Measurements from ENCODE around the gene COPZ1. TPM values are rescaled to one million over a fixed set of nuclear protein-coding genes. Genes with fewer than 3 reads are reported as not detected.
A peak's percentile ranks its signal among the peaks of the same experiment; 100 is the strongest.
"Not testable (repeated sequence)": the region's sequence is repeated elsewhere in the genome, so short reads cannot be mapped to it uniquely, and the experiment has no call there.

The COPZ1 gene
- total and polyA plus RNA-seq, 4 donors: 54.1 to 72.1 (median 67.2) TPM

DNA sequence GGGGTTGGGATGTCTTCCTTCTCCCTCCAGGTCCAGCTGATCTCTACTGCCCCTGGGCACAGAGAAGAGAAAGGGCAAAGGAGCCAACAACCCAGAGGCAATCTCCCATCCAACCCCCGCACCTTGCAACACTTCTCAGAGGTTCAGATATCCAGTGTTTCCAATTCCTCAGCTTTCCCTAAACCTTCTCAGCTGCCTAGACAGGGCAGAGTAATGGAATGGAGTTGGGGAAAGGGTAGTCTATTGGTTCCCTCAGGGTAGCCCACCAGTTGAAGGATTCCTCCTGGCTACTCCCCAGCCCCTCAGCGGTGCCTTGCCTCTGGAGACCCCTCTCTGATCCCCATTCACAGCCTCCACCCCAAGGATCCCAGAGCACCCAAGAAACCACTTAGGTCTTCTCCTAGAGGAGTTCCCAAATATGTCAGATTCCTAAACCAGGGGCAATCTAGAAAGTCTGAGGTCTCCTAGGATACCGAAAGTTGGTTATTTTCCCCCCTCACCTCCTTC lies 24.7 kb upstream of the COPZ1 start:
- 43 to 59% methylated on average over 3 of the region's 3 CpGs for WGBS, 2 donors
- intact Hi-C loops (cut with DNase I): no loop called here
- no peaks in the 10 kb centered on the region for H3K4me1 ChIP-seq (ENCODE audit: control insufficient read depth in 1 of 2, insufficient read depth in 2 of 2, low read length in 2 of 2)
- no peak for ATAC-seq (ENCODE audit: low FRiP score)
- H3K4me3 ChIP-seq (ENCODE audit: low read length in 2 of 2): no peak overlapping the region
- no peaks in the 10 kb centered on the region for H3K9me3 ChIP-seq (ENCODE audit: control insufficient read depth, low read length)
- DNase-seq: no peak
- H3K27ac ChIP-seq (ENCODE audit: low read depth in 1 of 2, low read length in 2 of 2): no peak overlapping the region
- peaks cover 0 to 1% of the 10 kb centered on the region in 2 donors for H3K27me3 ChIP-seq (ENCODE audit: control insufficient read depth in 1 of 2, insufficient read depth in 2 of 2, low read length in 1 of 2)
- H3K36me3 ChIP-seq (ENCODE audit: control insufficient read depth in 1 of 2, insufficient read depth in 2 of 2, low read length in 1 of 2): no peaks in the 10 kb centered on the region

- peak; percentile 71 to 88 for DNase-seq
- Histone ChIP-seq H3K4me3 (ENCODE audit: low read length in 2 of 2) (no peak within 1 kb of the TSS), H3K36me3 (ENCODE audit: control insufficient read depth in 1 of 2, insufficient read depth in 2 of 2, low read length in 1 of 2) (no peaks in the 10 kb centered on the region), H3K27me3 (ENCODE audit: control insufficient read depth in 1 of 2, insufficient read depth in 2 of 2, low read length in 1 of 2) (peaks cover 0 to 1% of the 10 kb centered on the region in 2 donors), H3K4me1 (ENCODE audit: control insufficient read depth in 1 of 2, insufficient read depth in 2 of 2, low read length in 2 of 2) (no peaks in the 10 kb centered on the region), H3K9me3 (ENCODE audit: control insufficient read depth, low read length) (no peaks in the 10 kb centered on the region), H3K27ac (ENCODE audit: low read depth in 1 of 2, low read length in 2 of 2) (no peak within 1 kb of the TSS)
- ATAC-seq (ENCODE audit: low FRiP score): peak; percentile 78
- intact Hi-C loops (cut with DNase I): no loop called here
- 5 to 7% methylated on average over 26 of the region's 26 CpGs for WGBS, 2 donors
Measured at GRCh38 chr12:54300732-54301427, 24.1 kb upstream of the COPZ1 start, which contains the start of gene NFE2. Gene NFE2 (minus strand): TSS chr12:54301015. CDS start chr12:54295248, 5,767 bp downstream.

DNA sequence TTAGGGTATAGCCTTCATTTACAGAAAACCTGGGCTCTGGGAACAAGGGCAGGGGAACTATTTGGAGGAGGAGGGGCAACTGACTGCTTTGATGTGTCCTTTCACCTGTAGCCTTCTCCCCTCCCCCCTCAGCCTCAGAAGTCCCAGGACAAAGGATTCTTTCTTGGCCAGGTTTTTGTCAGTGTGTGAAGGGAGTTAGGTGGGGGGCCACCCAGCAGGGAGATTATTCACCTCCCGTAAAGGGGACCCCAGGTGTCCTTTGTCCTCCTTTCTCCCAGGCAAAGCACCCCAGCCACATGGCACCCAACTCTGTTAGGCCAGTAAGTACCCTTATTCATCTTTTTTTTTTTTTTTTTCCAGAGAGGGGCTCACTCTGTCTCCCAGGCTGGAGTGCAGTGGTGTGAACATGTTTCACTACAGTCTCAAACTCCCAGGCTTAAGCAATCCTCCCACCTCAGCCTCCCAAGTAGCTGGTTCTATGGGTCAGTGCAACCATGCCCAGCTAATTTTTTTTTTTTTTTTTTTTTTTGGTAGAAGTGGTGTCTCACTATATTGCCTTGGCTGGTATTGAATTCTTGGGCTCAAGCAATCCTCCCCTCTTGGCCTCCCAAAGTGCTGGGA lies 23.4 kb upstream of the COPZ1 start:
- intact Hi-C loops (cut with DNase I): no loop called here
- H3K4me3 ChIP-seq (ENCODE audit: low read length in 2 of 2): no peak overlapping the region
- no peaks in the 10 kb centered on the region for H3K4me1 ChIP-seq (ENCODE audit: control insufficient read depth in 1 of 2, insufficient read depth in 2 of 2, low read length in 2 of 2)
- no peaks in the 10 kb centered on the region for H3K9me3 ChIP-seq (ENCODE audit: control insufficient read depth, low read length)
- WGBS, 2 donors: 90 to 100% methylated on average over 1 of the region's 1 CpG
- peaks cover 0 to 1% of the 10 kb centered on the region in 2 donors for H3K27me3 ChIP-seq (ENCODE audit: control insufficient read depth in 1 of 2, insufficient read depth in 2 of 2, low read length in 1 of 2)
- no peak overlapping the region for H3K27ac ChIP-seq (ENCODE audit: low read depth in 1 of 2, low read length in 2 of 2)
- no peaks in the 10 kb centered on the region for H3K36me3 ChIP-seq (ENCODE audit: control insufficient read depth in 1 of 2, insufficient read depth in 2 of 2, low read length in 1 of 2)
- ATAC-seq (ENCODE audit: low FRiP score) (no peak), DNase-seq (no peak)

DNA sequence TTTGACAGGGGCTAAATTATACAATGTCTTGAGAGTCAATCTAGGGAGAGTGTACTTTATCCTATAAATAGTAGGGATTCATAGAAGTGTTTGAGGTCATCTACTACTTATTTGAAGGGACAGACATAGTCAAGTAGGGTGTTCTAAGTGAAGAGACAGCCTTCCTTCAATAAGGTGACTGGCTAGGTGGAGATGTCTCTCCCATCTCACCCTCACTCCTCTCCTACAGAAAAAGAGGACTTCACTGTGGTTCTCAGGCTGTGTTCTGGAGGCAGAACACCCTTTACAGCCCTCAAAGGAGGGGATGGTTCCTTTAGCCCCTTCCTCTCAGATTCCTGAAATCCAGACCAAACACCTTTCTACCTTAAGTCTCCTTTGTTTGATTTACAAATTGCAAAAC lies 21.3 kb upstream of the COPZ1 start:
- no peaks in the 10 kb centered on the region for H3K9me3 ChIP-seq (ENCODE audit: control insufficient read depth, low read length)
- no peaks in the 10 kb centered on the region for H3K4me1 ChIP-seq (ENCODE audit: control insufficient read depth in 1 of 2, insufficient read depth in 2 of 2, low read length in 2 of 2)
- no peak for DNase-seq
- no peak overlapping the region for H3K4me3 ChIP-seq (ENCODE audit: low read length in 2 of 2)
- no peak for ATAC-seq (ENCODE audit: low FRiP score)
- H3K27ac ChIP-seq (ENCODE audit: low read depth in 1 of 2, low read length in 2 of 2): no peak overlapping the region
- intact Hi-C loops (cut with DNase I): no loop called here
- H3K36me3 ChIP-seq (ENCODE audit: control insufficient read depth in 1 of 2, insufficient read depth in 2 of 2, low read length in 1 of 2): no peaks in the 10 kb centered on the region
- H3K27me3 ChIP-seq (ENCODE audit: control insufficient read depth in 1 of 2, insufficient read depth in 2 of 2, low read length in 1 of 2): peaks cover 0 to 1% of the 10 kb centered on the region in 2 donors

GRCh38 chr12:54304187-54304810 lies 20.6 kb upstream of the COPZ1 start:
- H3K4me1 ChIP-seq (ENCODE audit: control insufficient read depth in 1 of 2, insufficient read depth in 2 of 2, low read length in 2 of 2): no peaks in the 10 kb centered on the region
- peaks cover 0 to 1% of the 10 kb centered on the region in 2 donors for H3K27me3 ChIP-seq (ENCODE audit: control insufficient read depth in 1 of 2, insufficient read depth in 2 of 2, low read length in 1 of 2)
- H3K4me3 ChIP-seq (ENCODE audit: low read length in 2 of 2): no peak overlapping the region
- ATAC-seq (ENCODE audit: low FRiP score) (peak; percentile 70), DNase-seq (peak; percentile 79 to 80)
- 21 to 25% methylated on average over 12 of the region's 12 CpGs for WGBS, 2 donors
- H3K27ac ChIP-seq (ENCODE audit: low read depth in 1 of 2, low read length in 2 of 2): no peak overlapping the region
- no peaks in the 10 kb centered on the region for H3K36me3 ChIP-seq (ENCODE audit: control insufficient read depth in 1 of 2, insufficient read depth in 2 of 2, low read length in 1 of 2)
- intact Hi-C loops (cut with DNase I): no loop called here
- no peaks in the 10 kb centered on the region for H3K9me3 ChIP-seq (ENCODE audit: control insufficient read depth, low read length)

- ATAC-seq (ENCODE audit: low FRiP score) (peak; percentile 77), DNase-seq (peak; percentile 87 to 91)
- no peaks in the 10 kb centered on the region for H3K36me3 ChIP-seq (ENCODE audit: control insufficient read depth in 1 of 2, insufficient read depth in 2 of 2, low read length in 1 of 2)
- intact Hi-C loops (cut with DNase I): no loop called here
- H3K4me1 ChIP-seq (ENCODE audit: control insufficient read depth in 1 of 2, insufficient read depth in 2 of 2, low read length in 2 of 2): no peaks in the 10 kb centered on the region
- peaks cover 0 to 1% of the 10 kb centered on the region in 2 donors for H3K27me3 ChIP-seq (ENCODE audit: control insufficient read depth in 1 of 2, insufficient read depth in 2 of 2, low read length in 1 of 2)
- WGBS, 2 donors: 77% methylated on average over 8 of the region's 8 CpGs
- no peak overlapping the region for H3K27ac ChIP-seq (ENCODE audit: low read depth in 1 of 2, low read length in 2 of 2)
- H3K9me3 ChIP-seq (ENCODE audit: control insufficient read depth, low read length): no peaks in the 10 kb centered on the region
- no peak overlapping the region for H3K4me3 ChIP-seq (ENCODE audit: low read length in 2 of 2)
Measured at GRCh38 chr12:54306925-54307741, 17.8 kb upstream of the COPZ1 start.

GRCh38 chr12:54311051-54311450 lies 13.9 kb upstream of the COPZ1 start:
- Histone ChIP-seq H3K4me3 (ENCODE audit: low read length in 2 of 2) (no peak overlapping the region), H3K9me3 (ENCODE audit: control insufficient read depth, low read length) (no peaks in the 10 kb centered on the region), H3K27ac (ENCODE audit: low read depth in 1 of 2, low read length in 2 of 2) (no peak overlapping the region), H3K27me3 (ENCODE audit: control insufficient read depth in 1 of 2, insufficient read depth in 2 of 2, low read length in 1 of 2) (no peaks in the 10 kb centered on the region), H3K36me3 (ENCODE audit: control insufficient read depth in 1 of 2, insufficient read depth in 2 of 2, low read length in 1 of 2) (no peaks in the 10 kb centered on the region), H3K4me1 (ENCODE audit: control insufficient read depth in 1 of 2, insufficient read depth in 2 of 2, low read length in 2 of 2) (no peaks in the 10 kb centered on the region)
- intact Hi-C loops (cut with DNase I): no loop called here
- ATAC-seq (ENCODE audit: low FRiP score) (no peak), DNase-seq (no peak)
- 68 to 74% methylated on average over 2 of the region's 2 CpGs for WGBS, 2 donors

DNA sequence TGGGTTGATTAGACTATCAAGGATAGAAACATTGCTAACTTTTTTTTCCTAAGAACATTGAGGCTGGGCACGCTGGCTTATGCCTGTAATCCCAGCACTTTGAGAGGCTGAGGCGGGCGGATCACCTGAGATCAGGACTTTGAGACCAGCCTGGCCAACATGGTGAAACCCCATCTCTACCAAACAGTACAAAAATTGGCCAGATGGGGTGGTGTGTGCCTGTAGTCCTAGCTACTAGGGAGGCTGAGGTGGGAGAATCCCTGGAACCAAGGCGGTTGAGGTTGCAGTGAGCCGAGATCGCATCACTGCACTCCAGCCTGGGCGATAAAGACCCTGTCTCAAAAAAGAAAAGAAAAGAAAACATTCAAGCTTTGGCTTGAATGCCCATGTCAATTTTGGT lies 12.6 kb upstream of the COPZ1 start:
- H3K27ac ChIP-seq (ENCODE audit: low read depth in 1 of 2, low read length in 2 of 2); H3K27me3 ChIP-seq (ENCODE audit: control insufficient read depth in 1 of 2, insufficient read depth in 2 of 2, low read length in 1 of 2); DNase-seq; intact Hi-C loops (cut with DNase I); H3K9me3 ChIP-seq (ENCODE audit: control insufficient read depth, low read length); H3K4me1 ChIP-seq (ENCODE audit: control insufficient read depth in 1 of 2, insufficient read depth in 2 of 2, low read length in 2 of 2); H3K4me3 ChIP-seq (ENCODE audit: low read length in 2 of 2); ATAC-seq (ENCODE audit: low FRiP score); H3K36me3 ChIP-seq (ENCODE audit: control insufficient read depth in 1 of 2, insufficient read depth in 2 of 2, low read length in 1 of 2): not testable (repeated sequence)
- 82 to 91% methylated on average over 7 of the region's 7 CpGs for WGBS, 2 donors

Measured in aorta (tissue), 5 donors.